Vagina (tissue), 2 donors: Measurements from ENCODE around the gene CREG2. TPM values are rescaled to one million over a fixed set of nuclear protein-coding genes. Genes with fewer than 3 reads are reported as not detected.

Experiments
- DNase-seq, 2 donors: peaks; one replicate each; pipeline ENCODE4 v3.0.0-alpha.2; 2017; ENCODE audit errors: extremely low spot score in 2 of 2
- H3K27ac ChIP-seq: fragments of 200-600 bp; sonication (generic); one replicate; pipeline ENCODE4 v1.5.1; 2019
- H3K27me3 ChIP-seq: fragments of 200-600 bp; sonication (generic); one replicate; pipeline ENCODE4 v1.5.1; 2019
- H3K36me3 ChIP-seq, 2 donors: fragments of 200-600 bp; sonication (generic); one replicate each; pipeline ENCODE4 v1.5.1; 2017 to 2019
- H3K4me1 ChIP-seq: fragments of 200-600 bp; sonication (generic); one replicate; pipeline ENCODE4 v1.5.1; 2019
- H3K4me3 ChIP-seq, 2 donors: fragments of 200-600 bp; sonication (generic); 1 replicate in 1 of 2; 2 replicates in 1 of 2; pipeline ENCODE4 v1.5.1; 2016 to 2019
- H3K9me3 ChIP-seq: fragments of 200-600 bp; sonication (generic); one replicate; pipeline ENCODE4 v1.5.1; 2019
- CTCF ChIP-seq, 3 experiments: fragments of 450-650 bp in 2 of 3; fragments of 200-600 bp in 1 of 3; sonication (generic) in 1 of 3; IDR thresholded peaks; one replicate each; pipeline ENCODE4 v1.5.1; 2017 to 2019; ENCODE audit warnings: antibody characterized with exemption in 3 of 3, mild to moderate bottlenecking in 2 of 3, moderate library complexity in 2 of 3
- POLR2A ChIP-seq, 2 donors: fragments of 450-650 bp; IDR thresholded peaks; one replicate each; pipeline ENCODE4 v1.6.1; 2017; ENCODE audit warnings: antibody characterized with exemption in 2 of 2, mild to moderate bottlenecking in 2 of 2, moderate library complexity in 2 of 2
- POLR2AphosphoS5 ChIP-seq, 2 donors: sonication (generic); formaldehyde crosslinking; IDR thresholded peaks; one replicate each; pipeline ENCODE4 v1.9.0; 2017; ENCODE audit warnings: antibody characterized with exemption in 2 of 2, mild to moderate bottlenecking in 2 of 2, low read depth in 1 of 2; ENCODE audit not compliant: insufficient read depth in 1 of 2
- intact Hi-C: fragments of 100-400 bp; cut with DNase I; formaldehyde crosslinking; loops from one replicate; pipeline ENCODE4 v1.15.1; 2023
- total RNA-seq: library from RNA; depleted of rRNA; stranded (reverse); fragments of >200 nt; gene quantifications from one replicate; pipeline ENCODE4 v1.2.3, GENCODE V29; 2016

CREG2 gene
- total RNA-seq, 1 donor from 2014 or later = 0.25 TPM

GRCh38 chr2:101399021-101399799, 11.9 kb upstream of the CREG2 start:
- Histone ChIP-seq H3K27me3 (no peaks in the 10 kb centered on the region), H3K27ac (no peak overlapping the region), H3K4me1 (no peaks in the 10 kb centered on the region), H3K4me3 (no peak overlapping the region), H3K36me3 (no peaks in the 10 kb centered on the region), H3K9me3 (no peaks in the 10 kb centered on the region)
- DNase-seq = no peak
- TF ChIP-seq POLR2AphosphoS5 (IDR thresholded peaks at IDR 0.05; ENCODE audit: insufficient read depth in 1 of 2, low read depth in 1 of 2) (no peak), POLR2A (IDR thresholded peaks at IDR 0.05) (no peak), CTCF (IDR thresholded peaks at IDR 0.05) (no peak)
- intact Hi-C loops = no loop called here

GRCh38 chr2:101398116-101398821, 11.0 kb upstream of the CREG2 start:
- DNase-seq = no peak
- Histone ChIP-seq H3K4me1 (no peaks in the 10 kb centered on the region), H3K27me3 (no peaks in the 10 kb centered on the region), H3K4me3 (no peak overlapping the region), H3K9me3 (no peaks in the 10 kb centered on the region), H3K27ac (no peak overlapping the region), H3K36me3 (no peaks in the 10 kb centered on the region)
- TF ChIP-seq POLR2A (IDR thresholded peaks at IDR 0.05) (no peak), CTCF (IDR thresholded peaks at IDR 0.05) (no peak), POLR2AphosphoS5 (IDR thresholded peaks at IDR 0.05; ENCODE audit: insufficient read depth in 1 of 2, low read depth in 1 of 2) (no peak)
- intact Hi-C loops = no loop called here

- TF ChIP-seq POLR2AphosphoS5 (IDR thresholded peaks at IDR 0.05; ENCODE audit: insufficient read depth in 1 of 2, low read depth in 1 of 2) (peak in 1 of 2 donors; percentile 76), CTCF (IDR thresholded peaks at IDR 0.05) (no peak)
- Histone ChIP-seq H3K9me3 (no peaks in the 10 kb centered on the region), H3K27ac (no peak overlapping the region), H3K27me3 (no peaks in the 10 kb centered on the region), H3K4me1 (no peaks in the 10 kb centered on the region), H3K4me3 (no peak overlapping the region), H3K36me3 (no peaks in the 10 kb centered on the region)
- no peak for DNase-seq
- intact Hi-C loops = no loop called here
Measured at GRCh38 chr2:101396316-101396717, 9.0 kb upstream of the CREG2 start.

GRCh38 chr2:101395545-101396315, 8.4 kb upstream of the CREG2 start:
- H3K4me3 ChIP-seq = no peak overlapping the region
- H3K36me3 ChIP-seq = no peaks in the 10 kb centered on the region
- H3K4me1 ChIP-seq = no peaks in the 10 kb centered on the region
- TF ChIP-seq POLR2AphosphoS5 (IDR thresholded peaks at IDR 0.05; ENCODE audit: insufficient read depth in 1 of 2, low read depth in 1 of 2) = no peak
- TF ChIP-seq POLR2A (IDR thresholded peaks at IDR 0.05) = no peak
- no peak for TF ChIP-seq CTCF (IDR thresholded peaks at IDR 0.05)
- no peaks in the 10 kb centered on the region for H3K9me3 ChIP-seq
- intact Hi-C loops = no loop called here
- no peaks in the 10 kb centered on the region for H3K27me3 ChIP-seq
- H3K27ac ChIP-seq = no peak overlapping the region
- DNase-seq = no peak
